ENCODE results near the gene LCN10. TPM values are rescaled to one million over a fixed set of nuclear protein-coding genes. Genes with fewer than 3 reads are reported as not detected.
"Not testable (repeated sequence)": the region's sequence is repeated elsewhere in the genome, so short reads cannot be mapped to it uniquely, and the experiment has no call there.

Gene LCN10
- total RNA-seq, 2 donors from 2014 or later = 0.21 to 0.45 TPM

- ATAC-seq = no peak
- Mint-ChIP-seq H3K4me1 (ENCODE audit: low read depth in 2 of 2) (peaks cover 3 to 9% of the 10 kb centered on the region in 2 donors), H3K4me3 (no peak overlapping the region), H3K36me3 (no peaks in the 10 kb centered on the region), H3K27me3 (peaks cover 0 to under 1% of the 10 kb centered on the region in 2 donors), H3K27ac (no peak overlapping the region), H3K9me3 (no peaks in the 10 kb centered on the region)
- no peak for DNase-seq (ENCODE audit: low spot score)
Measured at GRCh38 chr9:136720898-136721338, 21.8 kb downstream of the LCN10 start.

DNA sequence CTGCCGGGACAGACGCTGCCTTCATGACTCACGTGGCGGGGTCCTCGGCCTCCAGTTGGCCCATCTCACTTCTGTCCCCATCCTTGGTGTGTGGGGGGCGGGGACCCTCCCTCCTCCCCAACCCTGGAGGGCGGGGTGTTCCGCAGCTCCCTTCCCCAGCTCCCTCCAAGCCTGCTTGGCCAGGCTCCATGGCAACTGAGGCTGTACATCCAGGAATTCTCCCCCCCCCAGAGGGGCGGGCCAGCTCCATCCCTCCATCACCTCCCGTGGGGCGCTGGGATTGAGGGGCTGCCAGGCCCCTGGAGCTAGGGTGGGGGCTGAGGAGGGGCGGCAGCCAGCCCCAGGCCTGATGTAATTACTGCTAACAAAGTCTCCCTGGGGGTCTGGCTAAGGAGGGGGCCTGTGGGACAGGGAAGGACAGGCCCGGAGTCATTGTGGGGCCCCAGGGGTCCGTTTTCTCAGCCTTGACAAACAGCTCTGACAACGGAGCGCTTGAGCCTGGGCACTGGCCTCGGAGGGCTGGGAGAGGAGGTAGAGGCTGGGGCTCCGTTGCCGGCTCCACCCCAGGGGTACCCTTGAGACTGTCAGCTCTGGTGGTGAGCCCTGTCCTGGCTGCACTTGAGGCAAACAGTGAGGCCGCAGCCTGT, 22.4 kb downstream of the LCN10 start:
- no peak overlapping the region for H3K4me3 Mint-ChIP-seq
- no peak overlapping the region for H3K27ac Mint-ChIP-seq
- peaks cover 0 to 3% of the 10 kb centered on the region in 2 donors for H3K27me3 Mint-ChIP-seq
- no peaks in the 10 kb centered on the region for H3K36me3 Mint-ChIP-seq
- DNase-seq (ENCODE audit: low spot score) = no peak
- peaks cover 3 to 9% of the 10 kb centered on the region in 2 donors for H3K4me1 Mint-ChIP-seq (ENCODE audit: low read depth in 2 of 2)
- no peak for ATAC-seq
- no peaks in the 10 kb centered on the region for H3K9me3 Mint-ChIP-seq

DNA sequence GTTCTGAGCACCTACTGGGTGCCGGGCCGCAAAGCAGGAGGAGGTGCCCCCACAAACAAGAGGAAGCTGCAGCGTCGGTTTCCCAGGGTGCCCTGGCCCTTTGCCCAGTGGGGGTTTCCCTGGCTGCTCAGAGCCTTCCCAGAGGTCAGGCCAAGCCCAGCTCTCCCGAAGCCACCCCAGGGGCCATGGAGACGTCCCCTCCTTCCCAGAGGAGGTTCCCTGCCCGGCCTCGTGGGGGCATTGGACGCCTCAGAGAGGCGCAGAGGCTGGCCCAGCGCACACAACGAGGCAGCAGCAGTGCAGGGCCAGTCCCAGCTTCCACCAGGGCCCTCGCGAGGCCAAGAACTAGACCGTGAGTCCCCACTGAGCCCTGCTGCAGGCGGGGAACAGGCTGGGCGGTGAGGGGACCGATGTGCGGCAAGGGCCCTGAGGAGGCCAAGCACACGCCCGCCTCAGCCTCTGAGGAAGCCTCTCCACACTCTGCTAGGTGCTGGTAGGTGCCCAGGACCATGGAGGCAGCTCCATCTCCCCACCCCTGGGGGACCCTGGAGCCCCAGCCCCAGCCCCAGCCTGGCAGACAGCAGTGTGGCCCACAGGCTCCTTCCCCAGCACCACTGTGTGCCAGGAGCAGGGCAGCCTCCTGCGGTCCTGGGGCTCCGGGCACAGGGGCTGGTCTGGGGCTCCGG, 23.4 kb downstream of the LCN10 start:
- ATAC-seq = no peak
- peaks cover 3 to 7% of the 10 kb centered on the region in 2 donors for H3K4me1 Mint-ChIP-seq (ENCODE audit: low read depth in 2 of 2)
- peaks cover 0 to 5% of the 10 kb centered on the region in 2 donors for H3K27me3 Mint-ChIP-seq
- H3K27ac Mint-ChIP-seq = no peak overlapping the region
- H3K36me3 Mint-ChIP-seq = no peaks in the 10 kb centered on the region
- DNase-seq (ENCODE audit: low spot score) = no peak
- no peaks in the 10 kb centered on the region for H3K9me3 Mint-ChIP-seq
- H3K4me3 Mint-ChIP-seq = no peak overlapping the region

- ATAC-seq = no peak
- H3K36me3 Mint-ChIP-seq = no peaks in the 10 kb centered on the region
- H3K27me3 Mint-ChIP-seq = peaks cover 0 to 10% of the 10 kb centered on the region in 2 donors
- H3K4me3 Mint-ChIP-seq = no peak overlapping the region
- no peak overlapping the region for H3K27ac Mint-ChIP-seq
- no peaks in the 10 kb centered on the region for H3K9me3 Mint-ChIP-seq
- no peak for DNase-seq (ENCODE audit: low spot score)
- peaks cover 0 to 3% of the 10 kb centered on the region in 2 donors for H3K4me1 Mint-ChIP-seq (ENCODE audit: low read depth in 2 of 2)
Measured at GRCh38 chr9:136718345-136719194, 24.2 kb downstream of the LCN10 start.

DNA sequence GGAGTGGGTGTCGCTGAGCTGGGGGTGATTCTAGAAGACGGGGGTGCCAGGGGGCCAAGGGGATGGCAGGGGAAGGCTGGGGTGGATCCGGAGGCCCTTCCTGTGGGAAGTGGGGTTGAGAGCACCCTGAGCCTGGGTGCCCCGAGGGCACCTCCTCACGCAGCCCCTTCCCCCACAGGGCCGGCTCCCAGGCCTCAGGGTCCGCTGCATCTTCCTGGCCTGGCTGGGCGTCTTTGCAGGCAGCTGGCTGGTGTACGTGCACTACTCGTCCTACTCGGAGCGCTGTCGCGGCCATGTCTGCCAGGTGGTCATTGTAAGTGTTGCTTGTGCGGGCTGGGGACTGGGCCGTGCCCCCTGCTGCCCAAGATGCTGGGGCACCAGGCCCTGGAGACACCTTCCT, 25.3 kb downstream of the LCN10 start:
- DNase-seq (ENCODE audit: low spot score) (no peak), ATAC-seq (no peak)
- peaks cover 0 to 6% of the 10 kb centered on the region in 2 donors for H3K4me1 Mint-ChIP-seq (ENCODE audit: low read depth in 2 of 2)
- no peaks in the 10 kb centered on the region for H3K9me3 Mint-ChIP-seq
- H3K27ac Mint-ChIP-seq = no peak overlapping the region
- peaks cover 0 to 12% of the 10 kb centered on the region in 2 donors for H3K27me3 Mint-ChIP-seq
- no peaks in the 10 kb centered on the region for H3K36me3 Mint-ChIP-seq
- H3K4me3 Mint-ChIP-seq = no peak overlapping the region

DNA sequence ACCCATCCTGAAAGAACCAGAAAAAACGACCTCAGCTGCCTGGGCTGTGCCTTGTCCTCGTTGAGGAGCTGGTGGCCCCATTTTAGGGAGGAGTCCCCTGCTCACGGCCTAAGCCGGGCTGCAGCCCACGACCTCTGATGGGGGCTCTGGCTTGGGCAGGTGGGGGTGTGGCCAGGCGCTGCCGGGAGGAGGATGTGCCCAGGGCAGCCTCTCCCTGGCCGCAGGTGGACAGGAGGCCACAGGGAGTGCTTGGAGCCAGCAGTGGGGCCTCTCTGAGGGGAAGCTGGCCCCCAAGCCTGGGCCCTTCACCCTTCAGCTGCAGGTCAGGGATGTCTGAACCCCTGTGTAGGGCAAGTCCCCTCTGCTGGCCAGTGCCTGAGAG, 27.9 kb downstream of the LCN10 start:
- no peak overlapping the region for H3K4me3 Mint-ChIP-seq
- H3K36me3 Mint-ChIP-seq = no peaks in the 10 kb centered on the region
- peaks cover 0 to 6% of the 10 kb centered on the region in 2 donors for H3K4me1 Mint-ChIP-seq (ENCODE audit: low read depth in 2 of 2)
- peaks cover 17 to 23% of the 10 kb centered on the region in 2 donors for H3K27me3 Mint-ChIP-seq
- ATAC-seq (no peak), DNase-seq (ENCODE audit: low spot score) (no peak)
- no peak overlapping the region for H3K27ac Mint-ChIP-seq
- H3K9me3 Mint-ChIP-seq = no peaks in the 10 kb centered on the region

DNA sequence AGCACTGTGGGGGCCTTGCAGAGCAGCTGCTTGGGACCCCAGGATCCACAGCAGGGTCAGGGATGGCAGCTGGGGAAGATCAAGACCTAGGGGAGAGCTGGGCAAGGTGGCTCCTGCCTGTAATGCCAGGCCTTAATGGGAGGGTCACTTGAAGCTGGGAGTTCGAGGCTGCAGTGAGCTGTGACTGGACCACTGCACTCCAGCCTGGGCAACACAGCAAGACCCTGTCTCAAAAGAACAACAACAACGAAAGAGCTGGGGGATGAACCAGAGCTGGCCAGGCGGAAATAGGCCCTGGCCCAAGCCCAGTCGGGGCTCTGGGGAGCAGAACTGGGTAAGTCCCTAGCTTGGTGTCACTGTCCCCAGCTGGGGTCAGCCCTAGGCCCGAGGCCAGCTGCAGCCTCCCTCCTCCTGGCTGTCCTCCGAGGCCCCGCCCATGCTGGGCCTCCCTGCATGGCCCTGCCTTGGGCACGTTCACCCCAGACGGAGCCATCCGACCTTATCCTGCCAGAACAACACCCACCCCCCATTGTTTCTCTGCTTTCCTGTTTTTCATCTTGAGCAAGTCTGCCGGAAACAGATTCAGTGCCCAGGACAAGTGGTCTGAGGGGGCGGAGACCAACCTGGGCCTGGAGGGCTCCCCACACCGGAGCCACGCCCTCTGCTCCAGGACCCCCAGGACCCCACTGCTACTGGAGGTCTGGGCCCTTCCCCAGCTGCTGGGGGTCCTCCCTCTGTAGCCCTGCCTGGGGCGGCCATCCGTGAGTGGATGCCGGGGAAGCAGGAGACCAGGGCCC, 28.4 kb downstream of the LCN10 start:
- Mint-ChIP-seq H3K36me3 (no peaks in the 10 kb centered on the region), H3K4me1 (ENCODE audit: low read depth in 2 of 2) (peaks cover 0 to 6% of the 10 kb centered on the region in 2 donors), H3K4me3 (no peak overlapping the region), H3K27me3 (peaks cover 17 to 23% of the 10 kb centered on the region in 2 donors), H3K27ac (no peak overlapping the region), H3K9me3 (no peaks in the 10 kb centered on the region)
- DNase-seq (ENCODE audit: low spot score) (no peak), ATAC-seq (no peak)

- Mint-ChIP-seq H3K9me3 (no peaks in the 10 kb centered on the region), H3K4me3 (no peak overlapping the region), H3K36me3 (no peaks in the 10 kb centered on the region), H3K4me1 (ENCODE audit: low read depth in 2 of 2) (peaks cover 0 to 6% of the 10 kb centered on the region in 2 donors), H3K27me3 (peaks cover 17 to 23% of the 10 kb centered on the region in 2 donors), H3K27ac (no peak overlapping the region)
- DNase-seq (ENCODE audit: low spot score) = no peak
- no peak for ATAC-seq
Measured at GRCh38 chr9:136713550-136713949, 29.2 kb downstream of the LCN10 start.

GRCh38 chr9:136712690-136713544, 29.8 kb downstream of the LCN10 start:
- no peaks in the 10 kb centered on the region for H3K36me3 Mint-ChIP-seq
- H3K4me3 Mint-ChIP-seq = no peak overlapping the region
- H3K9me3 Mint-ChIP-seq = no peaks in the 10 kb centered on the region
- ATAC-seq (no peak), DNase-seq (ENCODE audit: low spot score) (no peak)
- no peak overlapping the region for H3K27ac Mint-ChIP-seq
- peaks cover 17 to 26% of the 10 kb centered on the region in 2 donors for H3K27me3 Mint-ChIP-seq
- peaks cover 0 to 6% of the 10 kb centered on the region in 2 donors for H3K4me1 Mint-ChIP-seq (ENCODE audit: low read depth in 2 of 2)

GRCh38 chr9:136711751-136712689, 30.7 kb downstream of the LCN10 start, which contains the start of gene DIPK1B:
TSS of gene DIPK1B (plus strand) at chr9:136712572. CDS start at chr9:136712666, 94 bp downstream.
- ATAC-seq = peak in 1 of 2 donors; percentile 21
- H3K4me3 Mint-ChIP-seq = peak within 1 kb of the TSS; percentile 37
- no peak for DNase-seq (ENCODE audit: low spot score)
- peaks cover 0 to 6% of the 10 kb centered on the region in 2 donors for H3K4me1 Mint-ChIP-seq (ENCODE audit: low read depth in 2 of 2)
- H3K27ac Mint-ChIP-seq = no peak within 1 kb of the TSS
- no peaks in the 10 kb centered on the region for H3K9me3 Mint-ChIP-seq
- peaks cover 17 to 26% of the 10 kb centered on the region in 2 donors for H3K27me3 Mint-ChIP-seq
- H3K36me3 Mint-ChIP-seq = no peaks in the 10 kb centered on the region

DNA sequence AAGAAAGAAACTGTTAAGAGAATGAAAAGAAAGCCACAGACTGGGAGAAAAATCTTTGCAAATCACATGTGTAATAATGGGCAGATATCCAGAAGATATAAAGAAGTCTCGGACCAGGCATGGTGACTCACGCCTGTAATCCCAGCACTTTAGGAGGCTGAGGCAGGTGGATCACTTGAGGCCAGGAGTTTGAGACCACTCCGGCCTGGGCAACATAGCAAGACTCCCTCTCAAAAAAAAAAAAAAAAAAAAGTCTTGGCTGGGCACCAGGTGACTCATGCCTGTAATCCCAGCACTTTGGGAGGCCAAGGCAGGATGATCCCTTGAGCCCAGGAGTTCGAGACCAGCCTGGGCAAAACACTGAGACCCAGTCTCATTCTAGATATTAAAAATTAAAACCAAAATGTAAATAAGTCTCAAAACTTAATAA, 31.5 kb downstream of the LCN10 start:
- not testable (repeated sequence) for ATAC-seq; H3K4me1 Mint-ChIP-seq (ENCODE audit: low read depth in 2 of 2); DNase-seq (ENCODE audit: low spot score); H3K27ac Mint-ChIP-seq; H3K9me3 Mint-ChIP-seq; H3K36me3 Mint-ChIP-seq
- peak overlapping the region; percentile 37 for H3K4me3 Mint-ChIP-seq
- H3K27me3 Mint-ChIP-seq = peaks cover 17 to 26% of the 10 kb centered on the region in 2 donors

All from natural killer cell treated with Interleukin-12 subunit alpha and Interleukin-12 subunit beta and Interleukin-15 and Interleukin-18, amount 100 ng/mL, for 72 hours (primary cell).